Omental fat pad (tissue), 4 donors: ENCODE measurements around the gene RSPO1. TPM values are rescaled to one million over a fixed set of nuclear protein-coding genes. Genes with fewer than 3 reads are reported as not detected.
"Not testable (repeated sequence)": the region's sequence is repeated elsewhere in the genome, so short reads cannot be mapped to it uniquely, and the experiment has no call there.

Experiments used
- ATAC-seq: fragments of 150-250 bp; one replicate; pipeline ENCODE4 v1.9.1; 2016; ENCODE audit warnings: mild to moderate bottlenecking, moderate library complexity; ENCODE audit not compliant: low FRiP score
- DNase-seq: peaks from one replicate; pipeline ENCODE4 v3.0.0-alpha.2; 2019; ENCODE audit warnings: low spot score
- total RNA-seq, 4 donors: library from RNA; depleted of rRNA; stranded (reverse); fragments of >200 nt; gene quantifications; one replicate each; pipeline ENCODE4 v1.1.0, GENCODE V29; 2016
- TF ChIP-seq, protein P1 (sequence below), 3 donors: fragments of 450-650 bp; IDR thresholded peaks; one replicate each; pipeline ENCODE4 v1.5.1; 2016 to 2017; ENCODE audit warnings: antibody characterized with exemption in 3 of 3, mild to moderate bottlenecking in 3 of 3, moderate library complexity in 2 of 3

Gene RSPO1
- total RNA-seq, 4 donors from 2014 or later, result 1.7 to 47.3 (median 13.5) TPM

- no peak for ATAC-seq
Observed at GRCh38 chr1:37599940-37600339, 34.8 kb downstream of the RSPO1 start.

DNA sequence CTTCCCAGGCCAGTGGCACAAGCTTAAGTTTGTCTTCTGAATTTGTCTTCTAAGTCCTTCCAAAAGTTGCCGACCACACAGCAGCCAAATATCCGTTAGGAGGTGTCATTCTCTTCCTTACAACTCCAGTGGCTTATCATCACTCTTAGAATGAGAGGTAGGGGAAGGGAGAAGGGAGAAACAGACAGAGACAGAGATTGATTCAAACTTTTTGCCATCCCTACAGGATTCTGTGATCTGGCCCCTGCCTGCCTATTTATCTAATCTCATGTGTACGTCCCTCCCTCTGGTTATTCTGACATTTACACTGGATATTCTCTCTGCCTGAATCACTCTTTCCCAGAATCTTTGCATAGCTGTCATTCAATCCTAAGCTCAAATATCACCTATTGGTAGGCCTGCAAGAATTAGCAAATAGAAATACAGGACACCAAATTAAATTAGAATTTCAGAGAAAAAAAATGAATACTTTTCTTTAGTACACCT lies 38.5 kb downstream of the RSPO1 start:
- ATAC-seq (peak; percentile 56), DNase-seq (no peak)
- TF ChIP-seq, protein P1, sequence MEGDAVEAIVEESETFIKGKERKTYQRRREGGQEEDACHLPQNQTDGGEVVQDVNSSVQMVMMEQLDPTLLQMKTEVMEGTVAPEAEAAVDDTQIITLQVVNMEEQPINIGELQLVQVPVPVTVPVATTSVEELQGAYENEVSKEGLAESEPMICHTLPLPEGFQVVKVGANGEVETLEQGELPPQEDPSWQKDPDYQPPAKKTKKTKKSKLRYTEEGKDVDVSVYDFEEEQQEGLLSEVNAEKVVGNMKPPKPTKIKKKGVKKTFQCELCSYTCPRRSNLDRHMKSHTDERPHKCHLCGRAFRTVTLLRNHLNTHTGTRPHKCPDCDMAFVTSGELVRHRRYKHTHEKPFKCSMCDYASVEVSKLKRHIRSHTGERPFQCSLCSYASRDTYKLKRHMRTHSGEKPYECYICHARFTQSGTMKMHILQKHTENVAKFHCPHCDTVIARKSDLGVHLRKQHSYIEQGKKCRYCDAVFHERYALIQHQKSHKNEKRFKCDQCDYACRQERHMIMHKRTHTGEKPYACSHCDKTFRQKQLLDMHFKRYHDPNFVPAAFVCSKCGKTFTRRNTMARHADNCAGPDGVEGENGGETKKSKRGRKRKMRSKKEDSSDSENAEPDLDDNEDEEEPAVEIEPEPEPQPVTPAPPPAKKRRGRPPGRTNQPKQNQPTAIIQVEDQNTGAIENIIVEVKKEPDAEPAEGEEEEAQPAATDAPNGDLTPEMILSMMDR (IDR thresholded peaks at IDR 0.05), result no peak

More at GRCh38 chr1:37599940-37600339, 34.8 kb downstream of the RSPO1 start:
- DNase-seq, result no peak
- TF ChIP-seq, protein P1 (IDR thresholded peaks at IDR 0.05), result no peak

GRCh38 chr1:37595440-37596181 lies 39.1 kb downstream of the RSPO1 start, which contains the start of gene GNL2:
GNL2 (minus strand) TSS chr1:37595937; CDS start chr1:37595822, 115 bp downstream.
- TF ChIP-seq, protein P1 (IDR thresholded peaks at IDR 0.05), result no peak
- ATAC-seq (peak; percentile 98), DNase-seq (peak; percentile 86)

DNA sequence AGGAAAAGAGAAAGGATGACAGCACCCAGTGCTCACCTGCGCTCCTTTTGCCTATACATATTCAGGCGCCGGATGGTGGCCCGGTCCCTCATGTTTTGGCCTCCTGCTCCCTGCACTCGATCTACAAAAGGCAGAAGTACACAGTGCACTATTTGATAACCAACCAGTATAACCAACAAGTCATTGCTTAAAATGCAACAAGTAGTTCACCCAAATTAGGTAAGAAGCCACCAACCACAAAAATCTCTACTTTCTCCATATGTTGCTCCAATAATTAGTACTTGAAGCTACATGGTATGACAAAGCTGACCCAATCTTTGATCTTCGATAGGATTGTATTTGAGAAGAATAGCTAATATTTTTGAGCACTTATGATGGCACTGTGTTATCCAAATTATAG lies 41.0 kb downstream of the RSPO1 start:
- ATAC-seq (no peak), DNase-seq (no peak)
- TF ChIP-seq, protein P1 (IDR thresholded peaks at IDR 0.05), result no peak

DNA sequence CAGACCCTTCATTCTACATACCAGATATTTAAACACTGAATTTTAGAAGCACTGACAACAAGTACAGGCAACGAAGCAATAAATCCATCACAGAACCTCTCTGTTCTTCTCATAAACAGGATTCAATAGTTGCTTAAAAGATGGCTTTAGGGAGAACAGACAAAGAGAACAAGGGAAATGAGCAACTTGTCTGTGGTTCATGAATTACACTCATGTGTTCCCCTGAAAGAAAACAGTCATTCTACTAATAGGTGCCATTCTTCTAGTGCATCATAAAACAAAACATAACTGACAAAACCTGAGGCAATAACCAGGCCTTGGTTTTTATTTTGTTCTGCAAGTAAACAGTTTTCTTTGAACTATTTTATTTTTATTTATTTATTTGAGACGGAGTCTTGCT lies 45.8 kb downstream of the RSPO1 start:
- TF ChIP-seq, protein P1 (IDR thresholded peaks at IDR 0.05), result no peak
- ATAC-seq, result no peak
- no peak for DNase-seq

DNA sequence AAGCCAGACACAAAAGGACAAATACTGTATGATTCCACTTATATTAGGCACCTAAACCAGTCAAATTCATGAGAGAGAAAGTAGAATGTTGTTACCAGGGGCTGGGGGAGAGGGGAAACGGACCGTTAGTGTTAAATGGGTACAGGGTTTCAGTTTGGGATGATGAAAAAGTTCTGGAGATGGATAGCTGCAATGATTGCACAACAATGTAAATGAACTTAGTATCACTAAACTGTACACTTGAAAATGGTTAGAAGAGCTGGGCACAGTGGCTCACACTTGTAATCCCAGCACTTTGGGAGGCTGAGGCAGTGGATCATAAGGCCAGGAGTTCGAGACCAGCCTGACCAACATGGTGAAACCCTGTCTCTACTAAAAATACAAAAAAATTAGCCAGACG lies 50.1 kb downstream of the RSPO1 start:
- DNase-seq, result not testable (repeated sequence)

GRCh38 chr1:37575692-37576091 lies 59.0 kb downstream of the RSPO1 start:
- TF ChIP-seq, protein P1 (IDR thresholded peaks at IDR 0.05), result no peak
- DNase-seq (no peak), ATAC-seq (no peak)

More for the DNA sequence above, 50.1 kb downstream of the RSPO1 start:
- not testable (repeated sequence) for ATAC-seq
